ENCODE data around the gene ENOX1.

ENOX1 gene

DNA sequence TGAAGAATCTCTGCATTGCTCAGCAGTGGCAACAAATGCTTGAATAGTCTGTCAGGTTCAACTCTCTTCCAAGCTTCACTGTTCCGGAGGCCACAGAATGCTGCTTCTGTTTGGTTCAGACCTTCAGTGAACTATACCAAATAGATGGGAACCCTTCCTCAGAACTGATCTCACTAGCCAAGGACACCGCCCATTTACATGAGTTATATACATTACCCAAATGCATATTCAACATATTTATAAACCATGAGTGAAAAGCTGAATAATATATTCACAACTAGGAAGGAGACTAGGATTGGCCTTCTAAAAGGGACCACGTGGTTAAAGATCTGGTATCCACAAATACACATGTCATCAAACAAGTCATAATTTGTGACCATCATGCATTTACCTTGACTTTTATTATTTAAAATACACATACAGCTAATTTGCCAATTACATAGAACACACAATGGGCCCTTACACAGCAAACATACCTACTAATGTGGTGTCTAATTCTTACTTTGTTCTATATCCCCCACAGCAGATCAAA, 49.3 kb downstream of the ENOX1 start:
- no peak for DNase-seq

DNA sequence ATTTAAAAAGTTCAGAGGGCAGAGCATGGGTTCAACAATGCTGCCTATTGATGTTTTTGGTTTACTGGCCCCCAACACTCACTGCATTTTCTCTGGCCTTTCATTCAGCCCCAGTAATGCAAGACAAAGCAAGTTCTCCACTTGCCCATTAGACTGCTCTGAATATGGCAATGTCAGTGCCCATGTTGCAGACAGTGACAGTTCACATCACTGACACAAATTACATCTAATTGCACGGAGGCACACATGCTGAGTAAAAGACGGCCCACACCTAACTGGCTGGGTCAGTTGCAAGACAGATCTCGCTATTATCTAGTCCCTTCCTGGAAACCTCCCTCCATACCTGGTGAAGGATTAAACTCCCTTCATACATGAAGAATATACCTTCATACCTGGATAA, 54.0 kb downstream of the ENOX1 start:
- no peak for DNase-seq

DNA sequence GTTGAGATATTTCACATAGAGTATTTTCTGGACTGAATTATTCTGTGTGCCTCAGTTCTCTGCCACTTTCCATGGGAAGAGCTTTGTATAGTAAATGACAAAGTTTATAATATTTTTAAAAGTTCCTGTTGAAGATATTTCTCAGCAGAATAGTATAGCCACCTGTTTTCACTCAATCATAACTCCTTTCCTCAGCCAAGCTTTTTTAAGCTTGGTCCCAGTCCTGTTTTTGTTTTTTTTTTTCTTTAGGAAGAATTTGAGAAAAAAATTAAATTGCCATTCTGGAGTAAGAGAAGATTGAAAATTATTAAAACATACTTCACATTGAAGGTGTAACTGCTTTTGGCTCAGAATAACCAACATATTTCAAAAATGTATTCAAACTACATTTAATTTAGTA, 55.5 kb downstream of the ENOX1 start:
- no peak for DNase-seq

DNA sequence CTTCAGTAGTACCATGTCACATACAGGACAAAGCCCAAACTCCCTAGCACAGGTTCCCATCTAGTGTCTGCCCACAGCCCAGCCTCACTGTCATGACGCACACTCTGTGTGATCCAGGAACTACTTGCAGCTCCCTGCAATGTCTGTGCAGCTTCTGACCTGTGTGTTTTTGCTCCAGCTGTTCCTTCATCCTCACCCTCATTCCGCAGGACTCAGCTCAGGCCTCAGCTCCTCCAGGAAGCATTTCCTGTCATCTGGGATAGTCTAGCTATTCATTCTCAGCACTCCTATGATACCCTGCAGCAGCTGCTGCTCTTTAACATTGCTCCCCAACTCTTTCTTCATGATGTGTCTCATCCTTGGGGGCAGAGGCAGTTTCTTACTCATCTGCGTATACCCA, 56.1 kb downstream of the ENOX1 start:
- no peak for DNase-seq

DNA sequence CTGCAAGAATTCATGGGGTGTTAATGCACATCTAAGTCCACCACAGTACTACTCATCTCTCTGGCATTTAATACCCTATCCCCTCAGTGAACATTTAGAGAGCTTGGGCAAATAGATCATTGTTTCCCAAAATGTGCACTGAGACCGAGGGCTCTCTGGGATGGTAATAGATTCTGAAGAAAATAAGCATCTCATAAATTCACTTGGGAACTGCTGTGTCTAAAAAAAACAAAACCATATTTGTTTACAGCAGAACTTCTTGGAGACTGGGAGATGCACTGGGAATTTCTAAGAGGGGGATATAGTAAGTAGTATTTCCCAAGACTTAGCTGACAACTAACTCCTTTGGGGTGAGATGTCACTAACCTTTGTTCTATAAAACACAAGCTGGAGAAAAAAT, 58.4 kb downstream of the ENOX1 start:
- DNase-seq, result no peak

DNA sequence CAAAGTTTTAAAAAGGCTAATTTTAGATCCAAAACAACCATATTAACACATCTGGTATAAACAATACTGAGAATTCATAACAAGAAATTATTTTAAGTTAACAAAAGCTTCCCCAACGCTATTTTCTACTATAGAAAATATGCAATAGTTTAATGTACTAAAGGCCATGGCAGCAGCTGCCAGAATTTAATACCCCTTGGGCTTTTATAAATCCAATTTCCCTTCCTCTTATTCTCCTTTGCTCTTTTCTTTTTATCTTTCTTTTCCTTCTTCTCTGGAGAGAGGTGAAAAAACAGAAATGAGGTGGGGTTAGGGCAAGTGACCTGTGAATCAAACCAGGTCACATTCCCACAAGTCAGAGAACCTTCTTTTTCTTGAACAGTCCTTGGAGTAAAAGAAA, 58.9 kb downstream of the ENOX1 start:
- DNase-seq, result no peak

DNA sequence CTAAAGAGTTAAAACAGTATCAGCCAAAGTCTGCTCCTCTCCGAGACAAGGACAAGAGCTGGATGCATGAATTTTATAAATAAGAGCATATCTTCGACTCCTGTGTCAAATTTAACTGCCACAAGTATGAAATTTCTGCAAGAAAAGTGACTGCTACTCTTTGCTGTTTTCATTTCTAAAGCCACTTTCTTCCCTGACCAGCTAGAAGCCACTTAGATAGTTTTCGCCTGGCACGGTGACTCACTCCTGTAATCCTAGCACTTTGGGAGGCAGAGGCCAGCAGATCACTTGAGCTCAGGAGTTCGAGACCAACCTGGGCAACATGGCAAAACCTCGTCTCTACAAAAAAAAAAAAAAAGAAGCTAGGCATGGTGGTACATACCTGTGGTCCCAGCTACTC, 61.3 kb downstream of the ENOX1 start:
- DNase-seq, result no peak

DNA sequence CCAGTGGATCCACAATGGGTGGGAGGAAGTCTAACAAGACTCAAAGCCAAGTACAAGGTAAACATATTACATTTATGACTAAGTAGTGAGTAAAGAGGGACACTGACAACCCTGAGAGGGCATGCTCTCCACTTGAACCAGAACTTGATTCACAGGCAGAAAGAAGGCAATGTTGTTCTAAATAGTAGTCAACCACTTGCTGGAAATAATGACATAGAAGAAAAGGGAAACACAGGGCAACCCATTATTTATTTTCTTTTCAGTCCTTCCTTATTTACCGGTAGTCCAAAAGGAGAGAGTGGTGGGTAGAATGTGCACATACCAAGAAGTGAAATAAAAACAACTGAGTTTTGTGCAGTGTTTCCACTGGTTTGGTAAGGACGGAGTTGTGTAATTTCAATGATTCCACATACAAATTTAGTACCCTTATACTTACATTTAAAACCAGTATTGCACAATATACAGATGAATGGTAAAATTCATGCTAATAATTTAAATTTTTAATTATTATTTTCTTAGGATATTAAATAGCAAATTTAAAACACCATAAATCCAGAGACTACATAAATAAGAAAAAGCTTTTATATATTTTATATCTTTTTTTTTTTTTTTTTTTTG, 65.9 kb downstream of the ENOX1 start:
- DNase-seq, result no peak

DNA sequence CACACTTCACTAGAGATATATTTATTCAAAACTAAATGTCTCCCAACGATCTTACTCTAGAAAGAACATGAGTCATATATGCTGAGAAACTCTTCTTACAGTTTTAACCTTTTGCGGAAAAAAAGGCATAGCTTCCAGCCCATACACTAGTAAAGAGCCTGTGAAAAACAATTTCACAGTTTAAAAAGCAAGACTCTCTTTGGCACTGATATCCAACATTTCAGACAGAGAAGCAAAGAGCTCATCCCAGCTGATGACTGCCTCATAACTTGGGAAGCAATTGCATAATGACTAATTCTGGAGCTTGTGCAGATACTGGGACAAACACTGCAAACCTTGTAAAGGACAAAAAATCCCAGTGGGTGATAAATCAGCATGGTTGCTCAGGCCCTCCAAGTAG, 88.0 kb downstream of the ENOX1 start:
- DNase-seq, result no peak

DNA sequence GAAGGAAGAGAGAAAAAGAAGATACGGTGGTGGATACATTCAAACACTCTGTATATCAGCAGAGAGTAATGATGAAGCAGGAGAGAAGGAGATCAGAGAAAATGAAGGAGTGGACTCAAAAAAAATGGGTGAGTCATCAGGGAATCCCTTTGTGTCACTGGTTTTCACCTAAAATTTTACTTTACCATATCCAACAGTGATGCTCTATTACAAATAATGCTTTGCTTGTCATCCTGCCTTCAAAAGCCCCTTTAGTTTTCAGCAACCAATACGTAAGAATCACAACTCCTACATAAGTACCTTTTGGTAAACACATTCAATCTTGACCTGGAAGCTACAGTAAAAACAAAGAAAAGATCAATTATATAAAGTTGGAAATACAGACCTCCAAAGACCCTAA, 88.8 kb downstream of the ENOX1 start:
- no peak for DNase-seq

DNA sequence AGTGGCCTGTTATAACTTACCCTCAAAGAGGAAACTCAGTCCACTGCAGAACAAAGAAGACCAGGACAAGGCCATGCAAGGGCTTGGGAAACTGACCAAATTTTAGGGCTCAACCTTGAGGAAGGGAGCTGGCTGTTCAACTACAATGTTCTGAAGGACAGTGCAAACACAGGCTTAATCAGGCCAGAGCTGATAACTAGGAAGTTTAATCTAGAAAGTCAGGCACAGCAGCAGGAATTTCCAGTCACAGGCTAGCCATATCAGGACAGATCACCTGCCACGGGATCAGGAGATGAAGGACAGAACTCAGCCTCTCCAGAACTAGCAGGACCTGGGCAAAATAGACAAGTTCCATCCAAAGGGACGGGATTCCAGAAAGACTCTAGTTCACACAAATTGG, 89.4 kb downstream of the ENOX1 start:
- DNase-seq, result no peak

DNA sequence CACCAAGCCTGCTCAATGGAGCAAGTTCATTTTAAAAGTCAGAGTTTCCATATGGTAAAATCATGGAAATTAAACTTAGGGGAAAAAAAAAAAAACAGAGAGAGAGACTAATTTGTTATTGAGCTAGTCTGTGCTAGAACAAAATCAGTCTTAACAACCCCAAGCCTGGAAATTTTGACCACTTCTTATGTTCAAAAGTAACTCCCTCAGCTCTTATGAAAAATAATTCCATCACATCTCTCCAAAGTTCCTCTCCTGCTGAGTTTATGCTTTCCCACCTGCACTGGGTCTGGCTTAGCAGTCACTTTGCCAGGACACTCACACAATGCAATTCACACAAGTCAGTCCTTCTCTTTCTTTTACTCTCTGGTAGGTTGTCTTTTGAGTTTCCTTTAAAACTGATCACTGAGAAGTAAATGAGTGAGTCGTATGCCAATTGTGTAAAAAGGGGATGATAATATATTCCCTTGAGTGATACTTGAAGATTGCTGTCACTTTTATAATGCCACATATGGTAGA, 92.6 kb downstream of the ENOX1 start:
- DNase-seq, result no peak

DNA sequence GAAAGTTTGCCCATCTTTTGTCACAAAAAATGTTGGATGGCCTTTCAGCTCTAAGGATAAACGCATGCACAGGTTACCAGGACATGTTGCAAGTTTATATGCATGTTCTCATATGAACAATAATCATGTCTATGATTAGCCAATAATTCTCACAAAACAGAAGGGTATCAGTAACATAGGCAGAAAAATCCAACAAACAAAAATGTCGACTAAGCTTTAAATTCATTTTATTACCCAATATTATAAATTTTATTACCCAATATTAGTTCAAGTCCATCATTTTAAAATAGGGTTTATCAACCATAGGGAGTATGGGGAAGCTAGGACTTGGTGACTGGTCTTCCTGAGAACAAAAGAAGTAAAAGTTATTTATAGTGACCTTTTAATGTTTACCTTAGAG, 93.1 kb downstream of the ENOX1 start:
- no peak for DNase-seq

DNA sequence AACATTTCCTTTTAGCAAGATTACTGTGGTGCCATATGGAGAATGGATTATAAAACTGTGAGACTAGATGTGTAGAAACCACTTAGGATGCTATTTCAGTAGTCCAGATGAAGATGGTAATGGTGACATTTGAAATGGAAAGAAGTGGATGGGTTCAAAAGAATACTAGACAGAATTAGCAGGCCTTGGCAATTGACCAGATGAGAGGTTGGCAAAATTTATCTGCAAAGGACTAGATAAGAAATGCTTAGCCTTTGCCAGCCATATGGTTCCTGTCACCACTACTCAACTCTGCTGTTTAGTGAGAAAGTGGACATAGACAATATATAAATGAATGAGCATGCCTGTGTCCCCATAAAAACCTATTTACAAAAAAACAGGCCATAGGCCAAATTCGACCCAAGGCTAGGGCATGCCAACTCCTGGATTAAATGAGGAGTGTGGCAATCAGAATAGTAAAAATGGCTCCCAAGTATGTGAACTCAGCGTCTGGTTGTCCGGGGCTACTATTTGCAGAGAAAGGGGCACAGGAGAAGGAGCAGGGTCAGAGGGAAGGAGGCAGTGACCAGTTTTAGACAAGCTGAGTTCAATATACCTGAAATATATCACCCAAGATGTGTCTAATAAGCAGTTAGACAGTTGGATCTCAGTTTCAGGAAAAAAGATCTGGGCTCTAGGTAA, 98.4 kb downstream of the ENOX1 start:
- DNase-seq, result no peak

DNA sequence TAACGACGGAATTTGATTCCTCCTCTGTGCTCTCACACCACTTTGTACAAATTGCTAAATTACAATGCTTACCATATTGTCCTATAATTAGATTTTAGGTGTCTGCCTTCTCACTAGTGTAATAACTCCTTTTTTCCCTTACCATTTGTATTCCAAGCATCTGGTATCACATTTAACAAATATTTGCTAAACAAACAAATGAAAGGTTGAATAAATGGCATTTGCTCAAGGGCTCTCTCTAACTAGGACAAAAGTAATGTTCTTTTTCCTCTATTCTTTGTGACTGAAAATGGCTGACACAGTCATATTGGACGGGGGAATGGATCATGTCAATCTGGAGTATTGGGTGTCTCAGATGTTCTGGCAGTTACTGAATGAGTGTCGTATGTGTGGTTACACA, 99.7 kb downstream of the ENOX1 start:
- DNase-seq, result no peak

DNA sequence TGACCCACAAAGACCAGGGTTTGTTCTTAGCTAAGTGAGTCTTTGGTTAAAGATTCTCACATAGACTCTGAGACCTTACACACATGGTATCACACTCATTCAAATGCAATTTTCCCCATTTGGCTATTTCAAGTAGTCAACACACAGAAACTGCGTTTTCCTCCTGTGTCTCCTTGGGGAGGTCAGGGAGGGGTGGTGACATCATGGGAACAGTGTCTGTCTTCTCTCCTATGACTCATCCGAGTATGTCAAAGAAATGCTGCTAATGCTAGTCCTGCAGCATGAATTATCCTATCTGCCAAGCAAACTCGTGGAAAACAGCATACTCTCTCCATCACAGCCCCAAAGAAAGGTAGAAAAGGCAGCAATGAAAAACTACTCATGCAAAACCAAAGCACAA, 100.2 kb downstream of the ENOX1 start:
- no peak for DNase-seq

DNA sequence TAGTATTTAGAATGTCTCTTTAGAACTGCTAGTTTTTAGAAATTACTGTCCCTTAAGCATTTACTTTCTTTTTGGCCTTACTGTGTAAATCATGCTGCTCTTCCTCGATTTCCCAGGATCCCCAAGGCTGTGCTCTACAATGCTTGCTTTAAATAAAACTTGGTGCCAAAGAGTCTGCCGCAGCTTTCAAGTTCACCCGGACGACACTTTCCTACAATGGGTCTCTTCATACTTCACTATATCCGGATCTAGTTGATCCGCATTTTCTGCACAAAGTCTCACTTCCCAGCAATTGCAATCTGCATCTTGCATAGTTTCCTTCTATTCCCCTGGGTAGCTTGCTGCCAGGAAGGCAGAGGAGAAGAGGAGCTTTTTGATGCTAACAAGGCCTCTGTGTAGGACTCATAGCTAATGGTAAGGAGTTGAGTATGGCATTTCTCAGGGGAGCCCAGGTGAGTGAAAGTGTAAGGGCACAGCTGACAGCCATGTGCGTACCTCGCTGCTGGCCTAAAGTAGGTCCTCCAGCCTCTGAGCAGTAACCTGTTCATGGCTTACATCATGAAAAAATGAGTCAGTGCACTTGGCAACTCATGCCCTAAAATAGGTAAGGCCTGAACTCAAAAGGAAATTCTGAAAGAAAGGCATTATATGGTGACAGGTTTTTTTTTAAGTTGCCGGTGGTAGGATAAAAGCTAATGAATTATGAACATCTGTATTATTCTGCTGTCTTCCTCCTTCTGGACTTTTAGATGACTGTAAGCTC, 101.6 kb downstream of the ENOX1 start:
- no peak for DNase-seq

DNA sequence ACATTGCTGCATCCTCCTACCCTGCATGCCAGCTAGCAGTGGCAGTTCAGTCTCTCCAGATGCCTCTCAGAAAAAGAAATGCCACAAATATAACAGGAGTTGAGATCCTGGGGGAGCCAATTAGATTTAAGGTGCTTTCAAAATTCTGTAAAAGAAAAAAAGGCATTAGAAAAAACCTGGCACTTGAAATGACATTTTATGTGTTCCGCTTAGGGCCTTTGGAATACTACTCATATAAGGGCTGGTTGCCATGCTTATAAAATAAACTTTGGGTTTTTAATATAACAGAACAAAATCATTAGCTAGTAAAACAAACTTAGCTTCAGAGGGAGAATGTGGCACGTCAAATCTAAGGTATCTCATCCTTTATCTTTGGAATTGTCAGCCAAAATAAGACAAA, 104.1 kb downstream of the ENOX1 start:
- no peak for DNase-seq

DNA sequence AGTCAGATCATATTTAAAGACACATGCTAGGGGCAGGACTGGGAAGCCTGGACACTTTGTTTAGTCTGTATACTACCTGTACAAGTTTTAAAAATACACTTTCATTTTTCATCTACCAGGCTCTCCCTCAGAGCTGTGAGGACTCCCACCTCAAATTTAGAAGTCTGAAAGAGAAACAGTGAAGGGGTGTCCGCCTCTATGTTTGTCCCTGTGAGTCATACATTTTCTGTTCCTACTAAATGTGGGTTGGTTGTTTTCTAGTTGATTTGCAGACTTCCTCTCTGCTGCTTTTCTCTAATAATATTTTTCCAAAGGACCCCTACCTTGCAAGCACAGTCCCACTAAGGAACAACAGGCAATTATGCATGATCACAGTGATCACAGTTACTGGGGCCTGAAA, 110.5 kb downstream of the ENOX1 start:
- no peak for DNase-seq

DNA sequence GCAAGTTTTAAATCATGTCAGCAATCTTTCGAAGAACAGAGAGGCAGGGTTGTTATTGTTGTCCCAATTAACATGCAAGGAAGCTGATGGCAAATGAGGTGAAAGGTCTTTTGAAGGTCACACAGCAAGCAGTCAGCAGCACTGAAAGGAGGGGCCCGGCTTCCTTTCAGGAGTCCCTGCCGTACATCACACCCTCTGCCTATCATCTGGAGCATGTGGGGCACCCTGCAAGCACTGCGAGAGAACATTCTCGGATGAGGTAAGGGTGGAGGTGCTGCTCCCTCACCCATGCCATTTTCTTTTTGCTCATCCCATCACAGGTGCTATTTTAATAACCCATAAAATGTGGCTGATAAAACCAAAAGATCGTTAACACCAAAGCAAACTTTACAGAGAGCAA, 111.2 kb downstream of the ENOX1 start:
- DNase-seq, result no peak

DNA sequence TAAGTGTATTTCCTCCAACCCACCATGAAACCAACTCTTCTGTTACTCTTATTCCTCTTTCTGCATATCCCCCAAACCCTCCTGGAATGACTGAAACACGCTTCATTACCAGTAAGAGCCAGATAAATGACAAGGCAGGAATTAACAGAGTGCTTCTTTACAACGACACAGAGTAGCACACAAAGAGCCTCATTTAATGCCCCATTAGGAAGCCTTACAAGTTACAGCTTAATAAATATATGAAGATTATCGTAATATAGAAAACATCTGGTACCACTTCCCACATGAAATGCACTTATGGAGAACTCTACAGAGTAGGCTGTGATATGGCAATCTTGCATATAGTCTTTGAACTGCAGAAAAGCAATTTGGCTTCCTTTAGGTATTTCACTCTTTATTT, 116.8 kb downstream of the ENOX1 start:
- DNase-seq, result no peak

DNA sequence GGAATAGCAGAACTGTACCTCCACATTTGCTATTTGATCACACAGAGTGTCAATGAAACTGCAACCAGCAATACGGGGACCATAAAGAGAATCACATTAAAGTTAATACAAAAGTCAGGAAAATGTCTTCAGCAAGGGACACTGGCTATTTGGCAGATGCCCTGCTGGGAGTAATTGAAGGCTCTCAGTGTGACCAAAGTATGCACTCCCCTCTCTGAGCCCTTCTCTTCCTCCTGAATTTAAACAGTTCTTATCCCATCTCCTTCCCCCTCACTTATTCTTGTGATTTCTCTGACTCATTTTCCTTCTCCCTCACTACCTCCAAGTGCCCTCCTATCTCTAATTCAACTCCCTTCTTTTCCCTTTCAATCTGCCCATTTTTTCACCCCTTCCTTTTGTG, 117.7 kb downstream of the ENOX1 start:
- DNase-seq, result no peak

DNA sequence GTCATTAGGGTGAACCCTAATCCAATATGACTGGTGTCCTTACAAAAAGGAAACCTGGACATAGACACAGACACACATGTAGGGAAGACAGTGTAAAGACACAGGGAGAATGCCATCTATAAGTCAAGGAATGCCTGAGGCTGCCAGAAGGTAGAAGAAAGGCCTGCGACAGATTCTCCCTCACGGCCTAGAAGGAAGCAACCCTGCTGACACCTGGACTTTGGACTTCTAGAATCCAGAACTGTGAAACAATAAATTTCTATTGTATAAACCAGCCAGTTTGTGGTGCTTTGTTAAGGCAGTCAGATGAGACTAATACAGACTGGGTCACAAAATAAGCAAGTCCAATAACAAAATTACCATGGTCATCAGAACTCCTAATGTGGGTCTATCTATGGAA, 120.4 kb downstream of the ENOX1 start:
- DNase-seq, result no peak

DNA sequence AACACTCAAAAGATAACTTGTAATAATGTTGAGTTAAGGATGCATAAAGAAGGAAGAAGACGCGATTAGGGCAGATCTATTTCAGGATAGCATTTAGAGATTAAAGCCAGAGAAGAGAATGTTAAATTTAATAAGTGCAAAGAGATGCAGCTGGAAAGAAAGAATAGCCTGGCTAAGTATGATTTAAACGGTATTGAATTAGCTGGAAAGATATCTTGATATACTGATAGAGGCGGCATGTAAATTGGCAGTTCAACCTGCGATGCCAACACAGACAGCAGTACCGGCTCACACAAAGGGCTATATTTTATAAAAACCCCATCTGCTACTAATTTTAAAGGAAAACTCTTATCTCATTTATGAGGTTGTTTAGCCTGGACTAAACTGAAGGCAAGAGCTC, 121.4 kb downstream of the ENOX1 start:
- no peak for DNase-seq

Data from CD4-positive, alpha-beta T cell treated with Interleukin-15 for 1 hour (primary cell).